Middle frontal gyrus (tissue), 1 donor: ENCODE data around the gene NAT14.
"Not testable (repeated sequence)": the region's sequence is repeated elsewhere in the genome, so short reads cannot be mapped to it uniquely, and the experiment has no call there.

Source experiments
- DNase-seq: peaks from one replicate; pipeline ENCODE4 v3.0.0-alpha.2; 2015; ENCODE audit warnings: low spot score; ENCODE audit errors: extremely low spot score

The NAT14 gene

GRCh38 chr19:55486043-55486970 lies 1.3 kb downstream of the NAT14 start:
- no peak for DNase-seq

GRCh38 chr19:55486971-55487923 lies 2.3 kb downstream of the NAT14 start:
- DNase-seq, result no peak

- no peak for DNase-seq
These were observed 3.1 kb downstream of the NAT14 start, which contains the start of gene SSC5D for GRCh38 chr19:55487924-55488687. Gene SSC5D (plus strand): TSS chr19:55488436. CDS start chr19:55488590, 154 bp downstream.

- no peak for DNase-seq
These were observed 4.2 kb downstream of the NAT14 start for GRCh38 chr19:55488986-55489710.

GRCh38 chr19:55489711-55490477 lies 4.9 kb downstream of the NAT14 start:
- no peak for DNase-seq

- no peak for DNase-seq
These were observed 5.8 kb downstream of the NAT14 start for GRCh38 chr19:55490478-55491432.

GRCh38 chr19:55491546-55492360 lies 6.8 kb downstream of the NAT14 start:
- no peak for DNase-seq

GRCh38 chr19:55492362-55492944 lies 7.5 kb downstream of the NAT14 start:
- no peak for DNase-seq

GRCh38 chr19:55493052-55493644 lies 8.2 kb downstream of the NAT14 start:
- DNase-seq, result no peak

GRCh38 chr19:55493645-55494171 lies 8.7 kb downstream of the NAT14 start:
- DNase-seq, result no peak

GRCh38 chr19:55494172-55494761 lies 9.3 kb downstream of the NAT14 start:
- DNase-seq, result no peak

- DNase-seq, result no peak
These were observed 10.8 kb downstream of the NAT14 start for GRCh38 chr19:55495646-55496349.

GRCh38 chr19:55496820-55497219 lies 11.8 kb downstream of the NAT14 start:
- DNase-seq, result not testable (repeated sequence)

- DNase-seq, result no peak
These were observed 12.8 kb downstream of the NAT14 start for GRCh38 chr19:55497763-55498162.

- no peak for DNase-seq
These were observed 13.4 kb downstream of the NAT14 start for GRCh38 chr19:55498246-55498840.
